GM12801 (cell line): ENCODE results near the gene LIMK2.

Experiments used
- CTCF ChIP-seq: IDR thresholded peaks from one replicate; pipeline ENCODE4 v1.5.1; 2011; ENCODE audit warnings: control low read depth; ENCODE audit not compliant: insufficient read length; ENCODE audit errors: extremely low read depth

LIMK2 gene

GRCh38 chr22:31238057-31238456, 26.0 kb downstream of the LIMK2 start:
- no peak for TF ChIP-seq CTCF

GRCh38 chr22:31239771-31240370, 27.8 kb downstream of the LIMK2 start:
- no peak for TF ChIP-seq CTCF

GRCh38 chr22:31241200-31241599, 29.1 kb downstream of the LIMK2 start:
- TF ChIP-seq CTCF: no peak

- no peak for TF ChIP-seq CTCF
These were observed 29.8 kb downstream of the LIMK2 start for GRCh38 chr22:31241936-31242335.

- no peak for TF ChIP-seq CTCF
These were observed 31.4 kb downstream of the LIMK2 start for GRCh38 chr22:31243339-31244045.

GRCh38 chr22:31244046-31244942, 32.2 kb downstream of the LIMK2 start:
- no peak for TF ChIP-seq CTCF

GRCh38 chr22:31244943-31245451, 32.9 kb downstream of the LIMK2 start:
- no peak for TF ChIP-seq CTCF
